Esophagus mucosa (tissue), 1 donor: ENCODE results near the gene CMIP. TPM values are rescaled to one million over a fixed set of nuclear protein-coding genes. Genes with fewer than 3 reads are reported as not detected.

ENCODE experiments used
- ATAC-seq: fragments of 200-7000 bp; cut with Tn5 transposase; one replicate; pipeline ENCODE4 v1.9.1; 2020
- total RNA-seq: library from RNA; stranded (reverse); gene quantifications from one replicate; pipeline ENCODE4 v1.2.4, GENCODE V29; 2023
- donor health status: DM: yes; HTN: yes; CAD: no.

Gene CMIP
- total RNA-seq, 1 donor from 2014 or later = 47.0 TPM

DNA sequence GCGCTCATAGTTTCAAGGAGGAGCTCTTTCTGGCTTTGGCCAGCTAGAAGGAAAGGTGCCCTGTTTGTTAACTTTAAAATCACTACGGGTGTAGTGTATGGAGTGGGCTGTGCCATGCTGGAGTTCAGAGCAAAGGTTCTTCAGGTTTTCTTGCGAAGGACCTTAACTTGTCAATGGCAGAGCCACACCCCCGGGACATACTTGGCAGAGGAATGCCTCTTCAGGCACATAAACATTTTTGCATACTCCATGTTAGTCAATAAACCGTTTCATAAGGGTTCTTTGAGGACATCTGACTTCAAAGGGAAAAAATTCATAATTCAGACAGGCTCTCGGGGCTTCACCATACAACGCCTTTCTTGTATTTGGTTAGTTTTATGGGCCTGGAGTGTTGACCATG, 221.5 kb downstream of the CMIP start:
- no peak for ATAC-seq

DNA sequence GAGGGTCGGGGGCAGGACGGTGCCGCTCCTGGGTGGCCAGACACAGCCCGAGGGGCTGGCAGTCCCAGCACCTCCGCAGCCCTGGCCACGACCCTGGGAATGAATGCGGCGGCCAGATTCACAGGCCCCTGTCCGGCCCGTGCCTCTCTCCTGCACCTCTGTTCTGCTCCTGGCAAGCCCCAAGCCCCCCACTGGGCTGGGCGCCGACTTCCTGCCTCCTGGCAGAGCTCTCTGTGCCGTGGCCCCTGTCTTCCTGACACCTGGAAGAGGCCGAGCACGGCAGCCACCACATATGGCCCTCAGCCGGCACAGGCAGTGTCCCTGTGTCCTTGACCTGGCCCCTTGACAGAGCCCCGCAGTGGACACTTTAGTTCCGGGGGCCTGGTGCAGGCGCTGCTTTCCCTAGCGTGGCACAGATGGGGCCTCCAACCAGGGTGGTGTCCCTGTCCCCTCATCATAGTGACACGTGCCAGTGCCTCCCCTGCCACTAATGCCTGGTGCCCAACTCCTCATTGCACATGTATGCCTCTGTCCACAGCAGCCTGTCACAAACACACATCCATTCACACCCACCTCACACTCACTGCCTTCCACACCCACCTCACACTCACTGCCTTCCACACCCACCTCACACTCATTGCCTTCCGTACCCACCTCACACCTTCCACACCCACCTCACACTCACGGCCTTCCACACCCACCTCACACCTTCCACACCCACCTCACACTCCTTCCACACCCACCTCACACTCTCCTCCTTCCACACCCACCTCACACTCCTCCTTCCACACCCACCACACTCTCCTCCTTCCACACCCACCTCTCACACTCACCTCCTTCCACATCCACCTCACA, 223.9 kb downstream of the CMIP start:
- ATAC-seq = peak; percentile 24

DNA sequence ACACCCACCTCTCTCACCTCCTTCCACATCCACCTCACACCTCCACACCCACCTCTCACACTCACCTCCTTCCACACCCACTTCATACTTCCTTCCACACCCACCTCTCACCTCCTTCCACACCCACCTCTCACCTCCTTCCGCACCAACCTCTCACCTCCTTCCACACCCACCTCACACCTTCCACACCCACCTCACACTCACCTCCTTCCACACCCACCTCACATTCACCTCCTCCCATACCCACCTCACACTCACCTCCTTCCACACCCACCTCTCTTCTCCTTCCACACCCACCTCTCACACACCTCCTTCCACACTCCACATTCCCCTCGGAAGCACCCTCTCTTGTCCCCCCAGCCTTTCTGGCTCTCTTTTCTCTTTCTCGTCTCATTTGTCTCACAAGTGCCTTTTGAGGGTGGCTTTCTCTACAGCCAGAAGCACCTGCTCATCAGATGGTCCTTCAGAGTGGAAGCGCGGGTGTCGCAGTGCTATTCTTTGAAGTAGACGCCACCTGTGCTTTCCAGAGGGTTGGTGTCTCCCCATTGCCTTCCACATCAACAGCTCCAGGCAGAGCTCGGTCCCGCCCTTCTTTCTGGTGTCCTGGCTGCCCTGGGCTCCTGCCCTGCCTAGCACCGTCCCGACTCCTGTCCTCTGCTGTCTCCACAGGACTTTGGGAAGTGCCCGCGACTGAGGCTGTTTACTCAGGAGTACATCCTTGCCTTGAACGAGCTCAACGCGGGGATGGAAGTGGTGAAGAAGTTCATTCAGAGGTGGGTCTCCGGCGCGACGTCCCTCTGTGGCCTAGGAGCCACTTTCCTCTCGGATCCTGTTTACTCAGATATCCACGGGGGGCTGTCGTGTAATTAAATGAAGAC, 225.1 kb downstream of the CMIP start:
- ATAC-seq = no peak

DNA sequence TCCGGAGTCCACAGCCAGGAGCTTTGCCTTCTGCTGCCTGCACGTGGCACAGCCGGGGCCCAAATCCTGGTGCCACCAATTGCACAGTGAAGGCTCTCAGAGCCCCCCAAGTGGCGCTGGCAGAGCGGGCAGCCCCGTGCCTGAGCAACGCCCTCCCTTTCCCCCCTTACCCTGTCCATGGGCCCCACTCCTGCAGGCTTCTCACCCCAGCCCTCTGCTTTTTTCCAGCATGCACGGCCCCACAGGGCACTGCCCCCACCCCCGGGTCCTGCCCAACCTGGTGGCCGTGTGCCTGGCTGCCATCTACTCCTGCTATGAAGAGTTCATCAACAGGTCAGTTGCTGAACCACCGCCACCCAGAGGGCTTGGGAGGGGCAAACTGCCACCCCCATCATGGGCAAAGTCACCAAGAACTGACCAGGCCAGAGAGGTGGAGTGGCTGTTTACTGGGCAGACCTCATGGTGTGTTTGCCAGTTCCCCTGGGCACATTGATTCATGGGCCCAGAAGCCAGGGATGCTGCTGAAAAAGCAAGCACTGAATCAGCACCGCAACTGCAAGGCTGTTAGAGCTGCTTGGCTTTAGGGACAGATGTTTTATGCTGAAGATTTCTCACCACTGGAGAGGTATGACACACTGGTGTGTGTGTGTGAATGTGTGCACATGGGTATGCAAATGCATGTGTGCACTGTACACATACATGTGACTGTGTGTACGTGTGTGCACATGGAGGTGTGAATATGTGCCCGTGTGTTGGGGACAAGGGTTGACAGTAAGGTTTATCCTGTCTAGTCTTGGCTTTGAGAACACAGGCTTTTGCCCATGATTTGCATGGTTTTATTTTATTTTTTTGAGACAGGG, 227.4 kb downstream of the CMIP start:
- ATAC-seq = no peak

DNA sequence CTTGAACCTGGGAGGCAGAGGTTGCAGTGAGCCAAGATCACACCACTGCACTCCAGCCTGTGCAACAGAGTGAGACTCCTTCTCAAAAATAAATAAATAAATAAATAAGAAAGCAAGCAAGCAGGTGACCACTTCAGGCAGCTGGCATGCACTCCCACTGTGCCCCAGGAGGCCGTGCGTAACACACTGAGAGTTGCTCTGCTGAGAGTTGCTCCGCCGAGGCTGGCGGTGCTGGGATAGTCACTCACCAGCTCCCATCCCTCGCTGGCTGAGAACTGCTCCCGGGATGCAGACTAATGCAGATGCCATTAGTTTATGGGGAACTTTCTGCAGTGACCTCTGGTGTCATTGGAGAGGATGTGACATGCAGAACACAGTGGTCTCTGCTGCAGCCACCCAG, 228.8 kb downstream of the CMIP start:
- no peak for ATAC-seq

DNA sequence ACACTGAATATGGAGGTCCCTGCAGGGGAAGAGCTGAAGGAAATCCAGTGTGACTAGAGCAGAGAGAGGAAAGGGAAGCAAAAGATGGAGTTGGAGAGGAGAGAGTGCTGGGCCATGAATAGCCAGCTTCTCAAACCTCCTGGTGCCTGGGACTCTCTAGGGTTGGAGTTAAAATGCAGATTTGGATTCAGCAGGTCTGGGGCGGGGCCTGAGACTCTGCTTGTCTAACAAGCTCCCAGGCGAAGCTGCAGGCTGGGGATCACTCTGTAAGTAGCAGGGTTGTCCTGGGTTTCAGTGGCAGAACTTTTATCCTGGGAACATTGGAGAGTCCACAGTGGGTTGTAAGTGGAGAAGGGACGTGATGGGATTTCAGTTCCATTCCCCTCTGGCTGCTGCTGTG, 231.1 kb downstream of the CMIP start:
- ATAC-seq = no peak

DNA sequence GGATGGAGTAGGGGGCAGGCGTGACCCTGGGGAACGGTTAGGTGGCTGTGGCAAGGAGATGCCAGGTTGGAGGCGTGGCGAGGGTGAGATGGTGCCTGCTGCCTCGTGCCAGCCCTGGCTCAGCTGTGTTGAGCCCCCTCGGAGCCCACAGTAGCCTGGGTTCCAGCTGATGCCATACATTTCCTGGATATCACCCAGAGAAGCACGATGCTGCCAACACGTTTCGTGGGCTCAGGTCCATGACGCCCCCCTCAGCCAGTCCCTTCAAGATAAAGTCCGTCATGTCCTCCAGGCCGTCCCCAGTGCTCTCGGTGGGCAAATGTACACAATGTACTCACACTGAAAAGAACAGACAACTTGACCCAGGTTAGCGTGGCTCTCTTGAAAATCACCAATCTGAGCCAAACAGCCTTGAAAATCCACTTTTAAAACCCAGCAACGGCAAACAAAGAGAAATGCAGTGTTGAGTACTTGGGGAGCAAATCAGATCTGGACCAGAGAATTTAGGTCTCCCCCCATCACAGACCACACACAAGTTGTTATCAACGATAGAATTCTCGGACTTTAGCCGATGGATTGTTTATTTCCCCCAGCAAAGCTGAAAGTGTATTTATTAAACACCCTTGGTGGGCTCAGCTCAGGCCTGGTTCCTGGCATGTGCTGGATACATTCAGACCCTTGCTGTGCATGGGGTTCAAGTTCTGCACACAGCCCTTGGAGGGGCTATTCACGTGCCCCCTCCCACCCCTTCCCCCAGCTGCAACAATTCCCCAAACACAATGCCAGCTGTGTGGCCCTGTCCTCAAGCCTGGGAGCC, 231.7 kb downstream of the CMIP start:
- ATAC-seq = no peak

DNA sequence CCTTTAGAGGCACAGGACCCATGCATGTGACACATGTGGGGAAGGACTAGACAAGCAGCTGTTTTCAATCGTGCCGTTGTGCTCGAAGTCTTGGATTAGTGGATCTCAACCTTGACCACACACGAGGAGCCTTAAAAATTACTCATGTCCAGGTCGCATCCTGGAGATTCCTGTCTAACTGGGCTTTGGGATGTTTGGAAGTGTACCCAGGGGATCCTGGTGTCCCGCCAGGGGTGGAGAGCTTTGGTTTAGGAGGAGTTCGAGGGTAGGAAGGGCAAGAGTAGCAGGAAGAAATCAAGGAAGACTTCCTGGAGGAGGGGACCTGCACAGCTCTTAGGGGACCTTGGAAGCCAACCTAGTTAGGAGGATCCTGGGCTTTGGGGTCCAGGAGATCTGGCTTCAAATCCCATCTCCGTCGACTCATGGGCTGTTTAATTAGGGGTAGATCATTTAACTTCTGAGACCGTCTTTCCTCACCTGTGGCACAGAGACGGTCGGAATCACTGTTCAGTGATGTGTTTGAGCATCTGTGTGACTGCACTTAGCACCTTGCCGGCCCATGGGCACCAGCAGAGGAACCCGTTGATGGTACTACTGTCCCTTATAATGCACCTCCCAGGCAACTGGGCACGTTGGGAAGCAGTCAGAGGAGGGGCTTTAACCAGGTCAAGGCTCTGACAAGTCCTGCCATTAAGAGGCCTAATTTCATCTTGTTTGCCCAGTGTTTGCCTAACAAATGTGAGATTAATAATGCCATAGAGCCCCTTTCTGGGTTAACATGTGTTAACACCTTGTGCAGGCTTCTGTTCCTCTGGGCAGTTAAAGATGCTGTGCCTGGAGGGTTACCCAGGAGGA, 232.5 kb downstream of the CMIP start:
- ATAC-seq = no peak

DNA sequence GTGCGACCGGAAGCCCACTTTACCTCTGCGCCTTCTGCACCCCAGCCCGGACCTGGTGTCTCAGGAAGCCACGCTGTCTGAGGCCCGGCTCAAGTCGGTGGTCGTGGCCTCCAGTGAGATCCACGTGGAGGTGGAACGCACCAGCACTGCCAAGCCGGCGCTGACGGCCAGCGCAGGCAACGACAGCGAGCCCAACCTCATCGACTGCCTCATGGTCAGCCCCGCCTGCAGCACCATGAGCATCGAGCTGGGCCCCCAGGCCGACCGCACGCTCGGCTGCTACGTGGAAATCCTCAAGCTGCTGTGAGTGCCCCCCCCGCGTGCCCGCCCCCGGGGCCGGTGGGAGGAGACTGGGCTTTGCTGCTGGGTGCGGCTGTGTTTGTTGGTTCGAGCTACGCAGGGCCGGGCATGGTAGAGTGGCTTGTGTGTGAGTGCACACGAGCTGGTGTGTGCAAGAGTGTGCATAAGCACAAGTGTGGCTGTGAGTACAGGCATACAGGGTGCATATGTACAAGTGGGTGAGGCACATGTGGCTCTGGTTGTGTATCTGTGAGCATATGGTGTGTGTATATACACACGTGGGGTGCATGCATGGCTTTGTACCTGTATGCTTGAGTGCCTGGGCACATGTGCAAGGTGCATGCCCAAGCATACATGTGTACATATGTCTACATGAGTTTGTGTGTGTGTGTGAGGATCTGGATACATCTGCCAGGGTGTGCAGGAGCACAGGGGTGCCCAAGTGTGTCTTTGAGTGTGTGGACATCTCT, 233.9 kb downstream of the CMIP start:
- peak; percentile 14 for ATAC-seq

DNA sequence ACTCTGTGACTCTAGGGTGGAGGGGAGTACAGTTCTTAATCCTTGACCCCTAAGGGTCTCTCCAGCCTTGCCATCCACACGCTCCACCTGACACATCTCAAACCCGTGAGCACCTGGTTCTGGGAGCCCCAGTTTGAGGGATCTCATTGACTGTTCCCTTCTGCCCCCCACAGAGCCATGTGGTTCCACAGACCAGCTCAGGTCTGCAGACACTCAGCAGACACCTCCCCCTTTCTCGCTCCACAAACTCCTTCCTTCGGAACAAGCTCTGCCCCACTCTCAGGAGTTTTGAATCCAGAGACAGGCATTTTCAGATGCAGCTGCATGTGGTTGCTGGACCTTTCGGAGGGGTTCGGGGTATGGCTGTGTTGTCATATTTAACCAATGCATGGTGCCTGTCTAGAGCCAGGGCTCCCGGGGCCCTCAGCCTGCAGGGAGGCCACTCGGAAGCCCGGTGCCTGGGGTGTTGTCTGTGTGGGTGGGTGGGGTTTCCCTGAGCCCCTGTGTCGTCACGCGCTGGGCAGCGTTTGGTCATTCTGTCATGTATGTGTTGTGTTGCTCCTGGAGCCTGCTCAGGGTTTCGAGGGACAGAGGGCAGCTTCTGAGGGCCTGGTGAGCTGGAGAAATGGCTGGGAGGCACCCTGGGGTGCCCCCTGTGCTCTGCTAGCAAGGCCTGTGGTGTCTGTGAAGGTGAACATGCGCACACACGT, 235.3 kb downstream of the CMIP start:
- ATAC-seq = no peak

DNA sequence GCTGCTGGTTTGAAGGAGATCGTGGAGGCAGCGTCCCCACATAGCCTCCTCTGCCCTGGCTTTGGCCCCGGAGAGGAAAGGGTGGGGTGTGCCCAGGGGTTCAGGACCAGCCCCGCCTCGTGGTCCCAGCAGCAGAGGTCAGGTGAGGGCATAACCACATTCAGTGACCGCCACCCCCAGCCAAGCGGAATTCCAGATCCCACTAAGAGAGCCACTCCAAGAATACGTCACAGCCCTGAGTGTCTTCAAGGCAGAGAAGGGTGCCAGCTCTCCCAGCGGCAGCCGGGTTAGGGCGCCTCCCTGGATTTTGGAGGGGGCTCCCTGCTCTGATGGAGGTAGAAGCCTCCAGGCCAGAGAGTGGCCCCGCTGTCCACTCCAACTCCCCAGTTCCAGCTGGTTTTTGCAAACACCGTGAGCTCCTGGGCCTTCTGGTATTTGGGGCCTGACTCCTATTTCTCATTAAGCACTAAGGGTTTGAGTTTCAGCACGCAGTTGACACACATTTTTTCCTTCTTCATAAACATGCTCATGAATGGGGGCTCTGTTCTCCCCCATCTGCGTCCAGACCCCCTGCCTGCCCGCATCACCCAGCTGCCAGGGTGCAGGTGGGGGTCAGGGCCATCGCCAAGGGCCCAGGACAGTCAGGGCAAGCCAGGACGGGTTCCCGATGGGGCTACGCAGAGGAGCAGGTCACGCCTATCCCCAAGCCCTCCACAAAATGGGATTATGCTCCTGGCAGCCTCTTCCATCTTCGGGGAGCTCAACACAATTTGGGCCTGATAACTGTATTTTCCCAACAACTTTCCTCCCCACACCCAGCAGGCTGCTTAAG, 236.1 kb downstream of the CMIP start:
- no peak for ATAC-seq

DNA sequence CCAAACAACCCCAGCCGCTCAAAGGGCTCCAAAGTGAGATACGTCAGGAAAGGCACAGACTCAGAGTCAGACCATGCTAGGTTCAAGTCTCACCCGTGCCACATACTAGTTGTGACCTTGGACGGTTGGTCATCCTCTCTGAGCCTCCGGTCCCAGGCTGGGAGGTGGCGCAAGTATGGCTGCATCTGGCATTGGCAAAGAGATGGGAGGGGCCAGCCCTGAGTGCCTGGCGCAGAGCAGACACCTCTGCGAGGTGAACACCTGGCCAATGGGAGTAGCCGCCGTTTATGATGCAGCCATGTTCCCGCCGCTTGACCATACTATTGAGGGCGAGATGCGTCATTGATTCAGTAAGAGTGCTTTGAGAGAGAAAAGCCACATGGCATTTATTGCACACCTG, 236.7 kb downstream of the CMIP start:
- no peak for ATAC-seq

DNA sequence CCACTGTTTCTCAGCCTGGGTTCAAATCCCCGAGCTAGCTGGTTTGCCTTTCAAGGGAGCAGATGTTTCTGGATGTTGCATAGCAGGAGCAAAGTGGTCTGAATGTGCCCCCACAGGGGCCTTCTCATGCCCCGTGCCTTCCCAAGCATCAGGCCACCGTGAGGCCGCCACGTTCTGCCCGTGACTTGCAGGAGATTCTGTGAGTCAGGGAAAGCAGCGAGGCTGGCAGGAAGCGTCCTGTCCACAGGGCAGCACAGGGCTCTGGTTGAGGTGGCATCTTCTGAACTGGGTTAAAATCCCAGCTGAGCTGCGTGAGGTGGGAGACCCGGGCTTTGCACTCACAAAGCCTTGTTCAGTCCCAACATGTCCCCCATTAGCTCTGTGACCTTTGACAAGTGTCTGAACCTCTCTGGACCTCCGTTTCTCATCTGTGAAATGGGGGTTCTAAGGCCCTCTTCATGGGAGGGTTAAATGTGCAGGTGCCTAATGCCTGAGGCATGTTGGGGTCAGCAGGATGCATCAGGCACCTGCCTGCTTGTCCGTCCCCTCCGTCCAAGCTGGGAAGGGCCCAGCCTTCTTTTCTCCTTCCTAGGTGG, 239.7 kb downstream of the CMIP start:
- ATAC-seq = no peak

DNA sequence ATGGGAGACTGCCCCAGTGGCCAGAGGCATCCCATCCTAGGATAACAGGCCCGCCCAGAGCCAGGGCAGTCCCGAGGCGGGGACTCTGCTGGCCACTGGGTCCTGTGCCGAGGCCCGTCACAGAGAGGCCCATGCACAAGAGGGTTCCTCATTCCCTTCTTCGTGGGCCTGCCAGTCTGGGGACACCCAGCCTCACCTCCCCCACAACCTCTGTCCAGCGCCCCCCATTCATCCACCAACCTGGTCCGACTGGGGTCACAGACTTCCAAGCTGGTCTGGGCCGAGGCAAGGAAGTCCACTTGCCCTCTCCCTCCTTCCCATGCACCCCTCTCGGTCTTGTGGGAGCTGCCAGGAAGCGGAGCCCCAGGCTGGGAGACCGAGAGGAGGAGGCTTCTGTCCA, 240.3 kb downstream of the CMIP start:
- no peak for ATAC-seq

DNA sequence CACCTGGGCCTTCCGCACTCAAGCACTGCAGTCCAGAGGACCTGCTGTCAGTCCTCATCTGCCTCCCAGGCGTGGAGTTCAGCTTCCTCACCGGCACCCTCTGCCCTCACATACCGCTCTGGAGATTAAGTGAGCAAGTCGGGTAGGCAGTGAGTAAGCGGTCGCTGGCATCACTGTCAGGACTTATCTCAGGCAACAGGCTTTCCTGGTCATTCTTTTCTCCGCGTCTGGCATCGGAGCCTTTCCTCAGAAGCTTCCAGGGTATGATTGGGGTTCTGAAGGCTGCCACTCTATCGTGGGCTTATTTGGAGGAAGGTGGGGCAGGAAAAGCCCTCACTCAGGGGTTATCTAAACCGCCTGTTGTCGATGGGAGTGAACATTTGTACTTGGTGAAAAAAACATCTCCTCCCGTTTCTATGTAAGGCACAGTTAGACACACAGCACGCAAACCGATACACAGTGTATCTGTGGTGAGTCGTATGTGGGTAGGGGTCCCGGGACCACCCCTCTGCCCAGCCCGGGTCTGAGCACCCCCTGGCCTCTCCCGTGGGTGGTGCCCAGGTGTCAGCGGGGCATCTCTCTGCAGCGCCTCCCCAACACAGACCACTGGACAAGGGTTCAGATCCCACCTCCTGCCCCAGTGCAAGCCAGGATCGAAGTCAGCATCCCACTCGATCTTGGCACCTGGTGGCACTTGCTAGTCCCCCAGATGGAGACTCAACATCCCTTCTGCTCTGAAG, 242.0 kb downstream of the CMIP start:
- peak; percentile 87 for ATAC-seq

DNA sequence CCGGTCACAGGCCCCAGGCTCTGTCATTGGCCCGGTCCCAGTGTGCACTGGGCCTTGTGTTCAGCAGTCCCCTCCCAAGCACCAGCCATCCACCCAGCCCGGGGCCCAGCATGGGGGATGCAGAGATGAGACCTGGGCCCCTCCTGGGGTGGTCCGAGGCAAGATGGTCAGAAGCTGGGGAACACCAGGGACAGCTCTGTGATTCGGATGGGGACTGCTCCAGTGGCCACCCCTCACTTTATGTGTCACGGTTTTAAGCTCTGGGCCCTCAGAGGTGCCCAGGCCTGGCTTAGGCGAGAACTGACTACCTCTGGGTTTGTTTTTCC, 242.5 kb downstream of the CMIP start:
- ATAC-seq = no peak

DNA sequence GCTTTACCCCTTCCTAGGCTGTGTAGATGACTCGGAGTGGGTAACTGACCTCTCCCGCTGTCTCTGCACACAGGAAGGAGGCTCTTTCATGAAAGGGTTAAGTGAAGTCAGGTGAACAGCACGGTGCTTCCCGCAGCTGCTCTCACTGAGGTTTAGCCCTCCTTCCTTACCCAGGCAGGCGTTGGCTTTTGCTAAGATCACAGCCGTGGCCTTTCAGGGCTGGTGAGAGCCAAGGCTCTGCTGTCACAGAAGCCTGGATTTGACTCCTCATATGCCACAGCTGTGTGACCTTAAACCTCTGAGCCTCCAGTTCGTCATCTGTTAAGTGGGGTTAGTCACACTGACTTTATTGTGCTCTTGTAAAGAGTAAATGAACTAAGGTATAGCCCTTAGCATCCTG, 243.6 kb downstream of the CMIP start:
- no peak for ATAC-seq
